B cell (primary cell): ENCODE measurements around the gene BMF. TPM values are rescaled to one million over a fixed set of nuclear protein-coding genes. Genes with fewer than 3 reads are reported as not detected.
"Not testable (repeated sequence)": the region's sequence is repeated elsewhere in the genome, so short reads cannot be mapped to it uniquely, and the experiment has no call there.

Source experiments
- ATAC-seq: fragments of 200-7000 bp; cut with Tn5 transposase; one replicate; pipeline ENCODE4 v1.10.0; 2021; ENCODE audit warnings: low read depth, mild to moderate bottlenecking, moderate number of reproducible peaks, moderate library complexity
- CTCF ChIA-PET: fragments of 350-600 bp; sonication (Branson Sonifier 250); formaldehyde crosslinking; loops from one replicate; lab custom pipeline; 2021; ENCODE audit warnings: antibody characterized with exemption, inconsistent platforms; lab: Charles Lee
- POLR2A ChIA-PET: fragments of 350-600 bp; sonication (Branson Sonifier 250); formaldehyde crosslinking; loops from one replicate; lab custom pipeline; 2021; ENCODE audit warnings: antibody characterized with exemption; lab: Charles Lee
- DNase-seq: peaks from one replicate; pipeline ENCODE4 v3.0.0; 2013
- H2AFZ ChIP-seq: 2 replicates; pipeline ENCODE4 v1.6.1; 2012; ENCODE audit warnings: mild to moderate bottlenecking, low read depth, low read length; ENCODE audit not compliant: insufficient read depth, poor library complexity, severe bottlenecking
- H3K27ac ChIP-seq, 2 donors: 1 replicate in 1 of 2; 2 replicates in 1 of 2; pipeline ENCODE4 v1.5.1; 2012 to 2013; ENCODE audit warnings: low read length in 2 of 2, mild to moderate bottlenecking in 2 of 2, moderate library complexity in 1 of 2
- H3K27me3 ChIP-seq, 4 experiments: fragments of 200-600 bp in 1 of 4; sonication (generic) in 1 of 4; replicated peaks in 1 of 4; 1 replicate in 2 of 4; 2 replicates in 2 of 4; pipeline versions ENCODE4 v1.6.1 to v1.7.0; 2013 to 2016; ENCODE audit warnings: low read length in 3 of 4, mild to moderate bottlenecking in 2 of 4, mixed read lengths in 1 of 4, moderate library complexity in 1 of 4; ENCODE audit not compliant: insufficient read depth in 4 of 4, control insufficient read depth in 3 of 4; ENCODE audit errors: control extremely low read depth in 1 of 4
- H3K36me3 ChIP-seq, 2 experiments: replicated peaks in 1 of 2; 1 replicate in 1 of 2; 2 replicates in 1 of 2; pipeline versions ENCODE4 v1.6.1 to v1.7.1; 2013; ENCODE audit warnings: low read length in 1 of 2; ENCODE audit not compliant: insufficient read depth in 2 of 2, control insufficient read depth in 1 of 2; ENCODE audit errors: control extremely low read depth in 1 of 2, extremely low read depth in 1 of 2
- H3K4me1 ChIP-seq, 2 donors: fragments of 200-600 bp in 1 of 2; sonication (generic) in 1 of 2; 1 replicate in 1 of 2; 2 replicates in 1 of 2; pipeline versions ENCODE4 v1.5.1 to v1.6.1; 2013 to 2017; ENCODE audit warnings: low read length in 2 of 2; ENCODE audit not compliant: control insufficient read depth in 2 of 2, insufficient read depth in 2 of 2
- H3K4me2 ChIP-seq: replicated peaks from 2 replicates; pipeline ENCODE3; 2012; ENCODE audit warnings: mild to moderate bottlenecking, low read depth, low read length; ENCODE audit not compliant: poor library complexity, severe bottlenecking
- H3K4me3 ChIP-seq, 5 experiments: fragments of 200-600 bp in 1 of 5; sonication (generic) in 1 of 5; 1 replicate in 3 of 5; 2 replicates in 2 of 5; pipeline versions ENCODE4 v1.5.1 to v1.7.0; 2011 to 2016; ENCODE audit warnings: low read length in 4 of 5, mild to moderate bottlenecking in 4 of 5, low read depth in 2 of 5, control low read depth in 1 of 5, moderate library complexity in 1 of 5; ENCODE audit not compliant: insufficient read depth in 1 of 5; ENCODE audit errors: control extremely low read depth in 1 of 5, extremely low read depth in 1 of 5
- H3K79me2 ChIP-seq: fragments of 200-600 bp; sonication (generic); one replicate; pipeline ENCODE4 v1.6.0; 2016; ENCODE audit warnings: low read length; ENCODE audit not compliant: control insufficient read depth, insufficient read depth
- H3K9ac ChIP-seq: fragments of 200-600 bp; sonication (generic); 2 replicates; pipeline ENCODE4 v1.6.1; 2017; ENCODE audit warnings: mild to moderate bottlenecking, low read length, moderate library complexity
- H3K9me3 ChIP-seq, 3 donors: one replicate each; pipeline versions ENCODE4 v1.6.1 to v1.7.1; 2013; ENCODE audit warnings: low read length in 2 of 3; ENCODE audit not compliant: control insufficient read depth in 2 of 3, insufficient read depth in 1 of 3; ENCODE audit errors: control extremely low read depth in 1 of 3
- H4K20me1 ChIP-seq: 2 replicates; pipeline ENCODE4 v1.6.0; 2012; ENCODE audit warnings: mild to moderate bottlenecking, low read length; ENCODE audit not compliant: insufficient read depth, control insufficient read depth, poor library complexity, severe bottlenecking
- H3K27ac Mint-ChIP-seq: one replicate; pipeline ENCODE4 v1.8.0; 2021; ENCODE audit warnings: mixed read lengths
- H3K27me3 Mint-ChIP-seq: one replicate; pipeline ENCODE4 v1.8.0; 2021; ENCODE audit warnings: mixed read lengths
- H3K4me1 Mint-ChIP-seq: one replicate; pipeline ENCODE4 v1.8.0; 2021; ENCODE audit warnings: mixed read lengths
- H3K4me3 Mint-ChIP-seq: one replicate; pipeline ENCODE4 v1.8.0; 2021; ENCODE audit warnings: mixed read lengths
- H3K9me3 Mint-ChIP-seq: one replicate; pipeline ENCODE4 v1.8.0; 2022; ENCODE audit warnings: mixed read lengths; ENCODE audit not compliant: insufficient read depth
- CTCF ChIP-seq: fragments of 200-600 bp; IDR thresholded peaks from one replicate; pipeline ENCODE4 v1.8.0; 2022; ENCODE audit warnings: antibody characterized with exemption, mild to moderate bottlenecking
- EZH2 ChIP-seq: IDR thresholded peaks from 2 replicates; pipeline ENCODE4 v1.6.1; 2012; ENCODE audit warnings: borderline replicate concordance, low read depth, mild to moderate bottlenecking, moderate library complexity, low read length; ENCODE audit not compliant: insufficient read depth, poor library complexity, severe bottlenecking
- WGBS: methylation state at CpG from one replicate; pipeline ENCODE4 v1.1.5; 2013; ENCODE audit warnings: missing lambda C conversion rate; ENCODE audit not compliant: insufficient coverage; 5-methylcytosine and 5-hydroxymethylcytosine counted together
- intact Hi-C: fragments of 100-400 bp; cut with micrococcal nuclease; formaldehyde crosslinking; loops from one replicate; pipeline ENCODE4 v1.10.0; 2022
- polyA plus RNA-seq: library from polyadenylated mRNA; depleted of rRNA; stranded (reverse); fragments of >200 nt; gene quantifications from 2 replicates; pipeline ENCODE4 v1.2.3, GENCODE V29; 2012
- total RNA-seq, 2 donors: library from RNA; stranded (reverse); fragments of 120-200 nt in 1 of 2; gene quantifications; 1 replicate in 1 of 2; 2 replicates in 1 of 2; pipeline versions ENCODE4 v1.2.3 to v1.2.4, GENCODE V29; 2013 to 2022

BMF gene
- total and polyA plus RNA-seq, 2 donors (not counting 1 experiment from before 2014, with no cell fraction given) = 43.2 to 343 TPM

DNA sequence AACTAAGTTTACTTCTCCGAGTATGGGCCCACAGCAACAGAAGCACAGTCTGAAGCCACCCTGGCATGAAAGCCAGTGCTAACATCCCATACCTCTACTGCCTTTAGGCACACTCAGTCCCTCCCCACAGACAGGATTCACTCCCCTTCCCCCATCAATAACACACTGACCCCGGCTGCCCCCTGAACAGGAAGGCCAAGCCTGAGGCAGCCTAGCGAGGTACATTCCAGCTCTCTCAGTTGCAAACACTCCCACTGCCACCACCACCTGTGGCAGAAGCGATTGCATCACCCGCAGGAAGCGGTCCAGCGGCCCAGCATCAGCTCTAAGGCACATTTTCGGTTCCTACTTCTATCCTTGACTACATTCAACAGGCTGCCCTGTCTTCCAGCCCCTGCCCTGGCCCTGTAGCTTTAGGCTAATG, 7.0 kb upstream of the BMF start:
- Mint-ChIP-seq H3K9me3 (no peaks in the 10 kb centered on the region), H3K4me3 (peak overlapping the region; percentile 69), H3K4me1 (peaks cover 31% of the 10 kb centered on the region), H3K27ac (peak overlapping the region; percentile 99), H3K27me3 (no peaks in the 10 kb centered on the region)
- intact Hi-C loops = loop anchor here (1.0 to 5.0 kb wide), 2 partner anchors 8 to 33 kb away; no protein-coding TSS in a partner anchor
- H2AFZ ChIP-seq = no peak overlapping the region
- H3K27ac ChIP-seq = peak overlapping the region; percentile 75 to 82
- H3K27me3 ChIP-seq = no peaks in the 10 kb centered on the region
- H3K9me3 ChIP-seq = no peaks in the 10 kb centered on the region
- whole genome bisulfite sequencing = 7% methylated on average over 8 of the region's 8 CpGs
- peak; percentile 88 for DNase-seq
- H3K36me3 ChIP-seq = no peaks in the 10 kb centered on the region
- CTCF ChIA-PET = interaction anchor here (0.7 to 33.4 kb wide), 8 partner anchors 8 to 159 kb away, joined by 4 to 934 read pairs (median 17); partner anchors contain the start of gene SRP14
- no peak overlapping the region for H3K4me3 ChIP-seq
- H3K9ac ChIP-seq = no peak overlapping the region
- no peaks in the 10 kb centered on the region for H3K79me2 ChIP-seq
- H4K20me1 ChIP-seq = no peaks in the 10 kb centered on the region
- peak overlapping the region; percentile 52 for H3K4me2 ChIP-seq
- peaks cover 22 to 25% of the 10 kb centered on the region in 2 donors for H3K4me1 ChIP-seq
- peak; percentile 92 for ATAC-seq
- TF ChIP-seq CTCF (no peak), EZH2 (no peak)
- POLR2A ChIA-PET = interaction anchor here (0.7 to 2.1 kb wide), 3 partner anchors 9 to 42 kb away, joined by 3 to 13 read pairs (median 12); no protein-coding TSS in a partner anchor

DNA sequence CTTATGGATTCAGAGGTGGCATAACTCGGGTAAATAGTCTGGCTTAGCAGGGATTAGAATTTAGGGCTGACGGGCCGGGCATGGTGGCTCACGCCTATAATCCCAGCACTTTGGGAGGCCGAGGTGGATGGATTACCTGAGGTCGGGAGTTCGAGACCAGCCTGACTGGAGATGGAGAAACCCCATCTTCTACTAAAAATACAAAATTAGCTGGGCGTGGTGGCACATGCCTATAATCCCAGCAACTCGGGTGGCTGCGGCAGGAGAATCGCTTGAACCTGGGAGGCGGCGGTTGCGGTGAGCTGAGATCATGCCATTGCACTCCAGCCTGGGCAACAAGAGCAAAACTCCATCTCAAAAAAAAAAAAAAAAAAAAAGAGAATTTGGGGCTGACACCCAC, 6.4 kb upstream of the BMF start:
- not testable (repeated sequence) for ATAC-seq, H2AFZ ChIP-seq, H3K9me3 ChIP-seq, H3K79me2 ChIP-seq, H3K4me3 Mint-ChIP-seq, H3K27me3 Mint-ChIP-seq, H3K9ac ChIP-seq, DNase-seq, H3K9me3 Mint-ChIP-seq, H3K4me3 ChIP-seq, H4K20me1 ChIP-seq, H3K36me3 ChIP-seq, H3K27me3 ChIP-seq
- Histone ChIP-seq H3K4me2 (peak overlapping the region; percentile 52), H3K4me1 (peaks cover 22 to 25% of the 10 kb centered on the region in 2 donors), H3K27ac (peak overlapping the region; percentile 75 to 82)
- CTCF ChIA-PET = interaction anchor here (0.7 to 33.4 kb wide), 8 partner anchors 9 to 159 kb away, joined by 3 to 934 read pairs (median 20); partner anchors contain the start of gene SRP14
- WGBS = over 99% methylated on average over 11 of the region's 14 CpGs
- intact Hi-C loops = loop anchor here (1.0 to 5.0 kb wide), 2 partner anchors 8 to 33 kb away; no protein-coding TSS in a partner anchor
- Mint-ChIP-seq H3K4me1 (peaks cover 31% of the 10 kb centered on the region), H3K27ac (peak overlapping the region; percentile 80)
- POLR2A ChIA-PET = interaction anchor here (1.1 to 2.1 kb wide), 2 partner anchors 9 to 17 kb away, joined by 12 to 13 read pairs; no protein-coding TSS in a partner anchor
